HepG2 (cell line): ENCODE results near the gene TRAPPC3. TPM values are rescaled to one million over a fixed set of nuclear protein-coding genes. Genes with fewer than 3 reads are reported as not detected.

Experiments used
- GPN1 ChIP-seq: sonication (generic); formaldehyde crosslinking; IDR thresholded peaks from 2 replicates; pipeline ENCODE4 v1.5.1; 2020; ENCODE audit warnings: missing genetic modification reagents, borderline replicate concordance
- HNRNPK ChIP-seq: fragments of 200-400 bp; formaldehyde crosslinking; IDR thresholded peaks from 2 replicates; pipeline ENCODE4 v1.6.1; 2018; ENCODE audit warnings: low read length, low read depth, moderate library complexity, mild to moderate bottlenecking; ENCODE audit not compliant: poor library complexity, severe bottlenecking
- KAT7 ChIP-seq: IDR thresholded peaks from 2 replicates; pipeline ENCODE4 v1.6.1; 2018; ENCODE audit warnings: borderline replicate concordance, missing compliant biosample characterization
- MIER2 ChIP-seq: IDR thresholded peaks from 2 replicates; pipeline ENCODE4 v1.6.1; 2016; ENCODE audit warnings: missing biosample characterization, missing genetic modification reagents
- WIZ ChIP-seq: sonication (generic); formaldehyde crosslinking; IDR thresholded peaks from 2 replicates; pipeline ENCODE4 v1.5.1; 2020; ENCODE audit warnings: mild to moderate bottlenecking, missing genetic modification reagents
- ZNF260 ChIP-seq: sonication (generic); formaldehyde crosslinking; IDR thresholded peaks from 2 replicates; pipeline ENCODE4 v1.4.0; 2020; ENCODE audit warnings: missing genetic modification reagents, low read depth, mild to moderate bottlenecking, borderline replicate concordance
- ZNF83 ChIP-seq: sonication (generic); formaldehyde crosslinking; IDR thresholded peaks from 2 replicates; pipeline ENCODE4 v1.4.0; 2020; ENCODE audit warnings: missing genetic modification reagents, mild to moderate bottlenecking, borderline replicate concordance
- ZSCAN22 ChIP-seq: sonication (generic); formaldehyde crosslinking; IDR thresholded peaks from 2 replicates; pipeline ENCODE4 v1.4.0; 2020; ENCODE audit warnings: mild to moderate bottlenecking, missing genetic modification reagents
- polyA plus RNA-seq, 8 experiments: library from polyadenylated mRNA; depleted of rRNA in 3 of 8; stranded (reverse) in 7 of 8; unstranded in 1 of 8; fragments of >200 nt; fragmentation: Illumina TruSeq in 4 of 8; extraction: Trizol in 4 of 8; gene quantifications; 2 replicates each; pipeline versions ENCODE4 v1.2.1 to v1.2.3, GENCODE V29; 2011 to 2016; ENCODE audit warnings: low read depth in 4 of 8, missing spikeins in 1 of 8, mixed read lengths in 1 of 8; ENCODE audit not compliant: insufficient read depth in 1 of 8
- total RNA-seq, 5 experiments: library from RNA; depleted of rRNA; stranded (reverse); fragments of >200 nt; fragmentation: Illumina TruSeq; extraction: Trizol; gene quantifications; 2 replicates each; pipeline ENCODE4 v1.2.3, GENCODE V29; 2016; ENCODE audit warnings: low read depth in 1 of 5
- TF ChIP-seq, protein P1 (sequence below): sonication (generic); formaldehyde crosslinking; IDR thresholded peaks from 2 replicates; pipeline ENCODE4 v1.4.0; 2020; ENCODE audit warnings: missing genetic modification reagents
- TF ChIP-seq, protein P2 (sequence below): sonication (generic); formaldehyde crosslinking; IDR thresholded peaks from 2 replicates; pipeline ENCODE4 v1.8.0; 2022; ENCODE audit warnings: mild to moderate bottlenecking, missing genetic modification reagents, moderate library complexity
- TF ChIP-seq, protein P3 (sequence below): sonication (generic); formaldehyde crosslinking; conservative IDR thresholded peaks from 2 replicates; pipeline ENCODE4 v1.4.0; 2020; ENCODE audit warnings: missing genetic modification reagents
- TF ChIP-seq, protein P4 (sequence below): sonication (generic); formaldehyde crosslinking; IDR thresholded peaks from 2 replicates; pipeline ENCODE4 v1.9.0; 2021; ENCODE audit warnings: missing genetic modification reagents, borderline replicate concordance
- TF ChIP-seq, protein P5 (sequence below), 2 experiments: sonication (generic) in 1 of 2; formaldehyde crosslinking in 1 of 2; IDR thresholded peaks; 2 replicates each; pipeline versions ENCODE4 v1.4.0 to v1.6.1; 2016 to 2020; ENCODE audit warnings: borderline replicate concordance in 1 of 2, low read depth in 1 of 2, mild to moderate bottlenecking in 1 of 2, missing genetic modification reagents in 1 of 2

TRAPPC3 gene
- total and polyA plus RNA-seq, 2 of the 13 experiments (the other 11 are each of a cell fraction or from before 2014, with no cell fraction given), result 53.7 to 62.4 TPM

DNA sequence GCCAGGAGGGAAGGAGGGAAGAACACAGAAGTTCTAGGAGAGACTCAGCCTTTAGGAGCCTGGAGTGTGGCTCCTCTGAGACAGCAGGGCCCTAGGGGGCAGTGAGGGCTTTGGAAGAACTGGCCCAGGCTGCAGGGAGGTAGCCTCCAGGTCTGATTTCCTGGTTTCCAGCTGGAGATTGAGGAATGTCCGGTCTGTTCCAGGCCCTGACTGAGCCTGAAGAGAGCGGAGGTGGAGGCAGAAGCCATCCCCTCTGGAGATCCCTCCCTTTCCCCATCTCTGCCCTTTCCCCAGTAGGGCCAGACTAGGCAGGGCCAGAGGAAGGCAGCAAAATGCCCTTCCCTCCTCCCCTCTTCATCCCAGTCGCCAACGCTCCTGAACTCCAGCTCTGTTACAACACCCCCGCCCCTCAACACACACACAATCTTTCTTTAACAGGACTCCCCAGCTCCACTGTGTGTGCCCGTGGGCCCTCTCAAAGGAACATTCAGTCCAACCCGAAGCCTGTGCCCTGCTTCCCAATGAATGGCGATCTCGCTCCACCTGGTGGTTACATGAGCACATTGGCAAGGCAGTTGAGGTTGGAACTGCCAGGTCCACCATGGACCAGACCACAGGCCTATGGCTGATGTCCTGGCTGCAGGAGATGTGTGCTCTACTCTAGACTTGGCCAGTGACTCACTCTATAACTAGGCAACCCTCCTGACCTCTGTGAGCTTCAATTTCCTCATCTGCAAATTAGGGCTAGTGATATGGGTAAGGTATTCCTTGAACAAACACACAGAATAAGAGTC is 38.7 kb upstream of the TRAPPC3 start (continued):
- TF ChIP-seq, protein P1, sequence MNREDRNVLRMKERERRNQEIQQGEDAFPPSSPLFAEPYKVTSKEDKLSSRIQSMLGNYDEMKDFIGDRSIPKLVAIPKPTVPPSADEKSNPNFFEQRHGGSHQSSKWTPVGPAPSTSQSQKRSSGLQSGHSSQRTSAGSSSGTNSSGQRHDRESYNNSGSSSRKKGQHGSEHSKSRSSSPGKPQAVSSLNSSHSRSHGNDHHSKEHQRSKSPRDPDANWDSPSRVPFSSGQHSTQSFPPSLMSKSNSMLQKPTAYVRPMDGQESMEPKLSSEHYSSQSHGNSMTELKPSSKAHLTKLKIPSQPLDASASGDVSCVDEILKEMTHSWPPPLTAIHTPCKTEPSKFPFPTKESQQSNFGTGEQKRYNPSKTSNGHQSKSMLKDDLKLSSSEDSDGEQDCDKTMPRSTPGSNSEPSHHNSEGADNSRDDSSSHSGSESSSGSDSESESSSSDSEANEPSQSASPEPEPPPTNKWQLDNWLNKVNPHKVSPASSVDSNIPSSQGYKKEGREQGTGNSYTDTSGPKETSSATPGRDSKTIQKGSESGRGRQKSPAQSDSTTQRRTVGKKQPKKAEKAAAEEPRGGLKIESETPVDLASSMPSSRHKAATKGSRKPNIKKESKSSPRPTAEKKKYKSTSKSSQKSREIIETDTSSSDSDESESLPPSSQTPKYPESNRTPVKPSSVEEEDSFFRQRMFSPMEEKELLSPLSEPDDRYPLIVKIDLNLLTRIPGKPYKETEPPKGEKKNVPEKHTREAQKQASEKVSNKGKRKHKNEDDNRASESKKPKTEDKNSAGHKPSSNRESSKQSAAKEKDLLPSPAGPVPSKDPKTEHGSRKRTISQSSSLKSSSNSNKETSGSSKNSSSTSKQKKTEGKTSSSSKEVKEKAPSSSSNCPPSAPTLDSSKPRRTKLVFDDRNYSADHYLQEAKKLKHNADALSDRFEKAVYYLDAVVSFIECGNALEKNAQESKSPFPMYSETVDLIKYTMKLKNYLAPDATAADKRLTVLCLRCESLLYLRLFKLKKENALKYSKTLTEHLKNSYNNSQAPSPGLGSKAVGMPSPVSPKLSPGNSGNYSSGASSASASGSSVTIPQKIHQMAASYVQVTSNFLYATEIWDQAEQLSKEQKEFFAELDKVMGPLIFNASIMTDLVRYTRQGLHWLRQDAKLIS (CRISPR knock-in tag), result no peak
- TF ChIP-seq, protein P2, sequence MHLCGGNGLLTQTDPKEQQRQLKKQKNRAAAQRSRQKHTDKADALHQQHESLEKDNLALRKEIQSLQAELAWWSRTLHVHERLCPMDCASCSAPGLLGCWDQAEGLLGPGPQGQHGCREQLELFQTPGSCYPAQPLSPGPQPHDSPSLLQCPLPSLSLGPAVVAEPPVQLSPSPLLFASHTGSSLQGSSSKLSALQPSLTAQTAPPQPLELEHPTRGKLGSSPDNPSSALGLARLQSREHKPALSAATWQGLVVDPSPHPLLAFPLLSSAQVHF (CRISPR knock-in tag), result no peak
- TF ChIP-seq, protein P3, sequence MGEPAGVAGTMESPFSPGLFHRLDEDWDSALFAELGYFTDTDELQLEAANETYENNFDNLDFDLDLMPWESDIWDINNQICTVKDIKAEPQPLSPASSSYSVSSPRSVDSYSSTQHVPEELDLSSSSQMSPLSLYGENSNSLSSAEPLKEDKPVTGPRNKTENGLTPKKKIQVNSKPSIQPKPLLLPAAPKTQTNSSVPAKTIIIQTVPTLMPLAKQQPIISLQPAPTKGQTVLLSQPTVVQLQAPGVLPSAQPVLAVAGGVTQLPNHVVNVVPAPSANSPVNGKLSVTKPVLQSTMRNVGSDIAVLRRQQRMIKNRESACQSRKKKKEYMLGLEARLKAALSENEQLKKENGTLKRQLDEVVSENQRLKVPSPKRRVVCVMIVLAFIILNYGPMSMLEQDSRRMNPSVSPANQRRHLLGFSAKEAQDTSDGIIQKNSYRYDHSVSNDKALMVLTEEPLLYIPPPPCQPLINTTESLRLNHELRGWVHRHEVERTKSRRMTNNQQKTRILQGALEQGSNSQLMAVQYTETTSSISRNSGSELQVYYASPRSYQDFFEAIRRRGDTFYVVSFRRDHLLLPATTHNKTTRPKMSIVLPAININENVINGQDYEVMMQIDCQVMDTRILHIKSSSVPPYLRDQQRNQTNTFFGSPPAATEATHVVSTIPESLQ (CRISPR knock-in tag), result no peak
- TF ChIP-seq KAT7 (CRISPR knock-in tag) (no peak), ZNF83 (CRISPR knock-in tag) (no peak), MIER2 (CRISPR knock-in tag) (0 out of 2 replicates have a peak, but pooled peaks have one; percentile 60), HNRNPK (no peak), ZSCAN22 (CRISPR knock-in tag) (no peak), GPN1 (no peak), WIZ (CRISPR knock-in tag) (no peak), ZNF260 (CRISPR knock-in tag) (no peak)
- TF ChIP-seq, protein P4, sequence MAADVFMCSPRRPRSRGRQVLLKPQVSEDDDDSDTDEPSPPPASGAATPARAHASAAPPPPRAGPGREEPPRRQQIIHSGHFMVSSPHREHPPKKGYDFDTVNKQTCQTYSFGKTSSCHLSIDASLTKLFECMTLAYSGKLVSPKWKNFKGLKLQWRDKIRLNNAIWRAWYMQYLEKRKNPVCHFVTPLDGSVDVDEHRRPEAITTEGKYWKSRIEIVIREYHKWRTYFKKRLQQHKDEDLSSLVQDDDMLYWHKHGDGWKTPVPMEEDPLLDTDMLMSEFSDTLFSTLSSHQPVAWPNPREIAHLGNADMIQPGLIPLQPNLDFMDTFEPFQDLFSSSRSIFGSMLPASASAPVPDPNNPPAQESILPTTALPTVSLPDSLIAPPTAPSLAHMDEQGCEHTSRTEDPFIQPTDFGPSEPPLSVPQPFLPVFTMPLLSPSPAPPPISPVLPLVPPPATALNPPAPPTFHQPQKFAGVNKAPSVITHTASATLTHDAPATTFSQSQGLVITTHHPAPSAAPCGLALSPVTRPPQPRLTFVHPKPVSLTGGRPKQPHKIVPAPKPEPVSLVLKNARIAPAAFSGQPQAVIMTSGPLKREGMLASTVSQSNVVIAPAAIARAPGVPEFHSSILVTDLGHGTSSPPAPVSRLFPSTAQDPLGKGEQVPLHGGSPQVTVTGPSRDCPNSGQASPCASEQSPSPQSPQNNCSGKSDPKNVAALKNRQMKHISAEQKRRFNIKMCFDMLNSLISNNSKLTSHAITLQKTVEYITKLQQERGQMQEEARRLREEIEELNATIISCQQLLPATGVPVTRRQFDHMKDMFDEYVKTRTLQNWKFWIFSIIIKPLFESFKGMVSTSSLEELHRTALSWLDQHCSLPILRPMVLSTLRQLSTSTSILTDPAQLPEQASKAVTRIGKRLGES (CRISPR knock-in tag), result no peak
- TF ChIP-seq, protein P5, sequence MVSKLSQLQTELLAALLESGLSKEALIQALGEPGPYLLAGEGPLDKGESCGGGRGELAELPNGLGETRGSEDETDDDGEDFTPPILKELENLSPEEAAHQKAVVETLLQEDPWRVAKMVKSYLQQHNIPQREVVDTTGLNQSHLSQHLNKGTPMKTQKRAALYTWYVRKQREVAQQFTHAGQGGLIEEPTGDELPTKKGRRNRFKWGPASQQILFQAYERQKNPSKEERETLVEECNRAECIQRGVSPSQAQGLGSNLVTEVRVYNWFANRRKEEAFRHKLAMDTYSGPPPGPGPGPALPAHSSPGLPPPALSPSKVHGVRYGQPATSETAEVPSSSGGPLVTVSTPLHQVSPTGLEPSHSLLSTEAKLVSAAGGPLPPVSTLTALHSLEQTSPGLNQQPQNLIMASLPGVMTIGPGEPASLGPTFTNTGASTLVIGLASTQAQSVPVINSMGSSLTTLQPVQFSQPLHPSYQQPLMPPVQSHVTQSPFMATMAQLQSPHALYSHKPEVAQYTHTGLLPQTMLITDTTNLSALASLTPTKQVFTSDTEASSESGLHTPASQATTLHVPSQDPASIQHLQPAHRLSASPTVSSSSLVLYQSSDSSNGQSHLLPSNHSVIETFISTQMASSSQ (IDR thresholded peaks at IDR 0.05; ENCODE audit: low read depth), result no peak
- TF ChIP-seq, protein P5 (CRISPR knock-in tag; IDR thresholded peaks at IDR 0.05; ENCODE audit: borderline replicate concordance), result peak; percentile 36; the same call in 1 of the 2 replicates
